Measurements from ENCODE around the gene NENF. TPM values are rescaled to one million over a fixed set of nuclear protein-coding genes. Genes with fewer than 3 reads are reported as not detected.

NENF gene
- total RNA-seq, 1 experiment from 2014 or later, result 72.4 TPM

DNA sequence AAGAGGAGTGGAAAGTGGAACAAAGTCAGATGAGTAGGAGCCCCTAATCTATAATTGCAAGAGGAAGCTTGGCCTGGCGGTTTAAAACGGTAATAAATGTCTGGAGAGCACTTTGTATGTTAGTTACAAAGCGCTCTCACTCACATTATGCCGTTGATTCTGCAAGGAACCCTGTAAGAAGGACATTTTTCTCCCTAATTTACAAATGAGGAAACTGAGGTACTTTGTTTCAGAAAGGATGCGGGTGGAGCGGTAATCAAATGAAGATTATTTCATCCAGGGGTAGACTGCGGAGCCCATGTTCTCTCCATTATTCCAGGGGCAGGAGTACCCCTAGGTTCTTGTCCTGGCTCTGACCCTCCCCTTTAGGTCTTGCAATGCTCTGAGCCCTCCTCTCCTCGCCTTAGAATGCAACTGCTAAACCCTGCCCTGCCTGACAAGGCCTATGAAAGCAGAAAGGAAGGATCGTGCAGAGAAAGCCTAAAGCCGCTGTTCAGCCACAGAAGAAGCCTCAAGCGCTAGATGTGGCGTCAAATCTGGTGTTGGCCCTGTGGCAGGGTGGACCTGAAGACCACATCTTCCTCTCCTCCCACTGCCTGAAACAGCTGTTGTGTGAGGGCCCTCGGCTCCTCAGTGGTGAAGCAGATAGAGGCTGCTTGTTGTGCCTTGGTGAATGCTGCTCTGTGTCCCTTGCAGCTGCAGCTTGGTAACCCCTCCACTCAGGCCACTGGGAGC, 17.4 kb upstream of the NENF start:
- DNase-seq (ENCODE audit: low read depth, low spot score) (no peak), ATAC-seq (no peak)
- ChIA-PET CTCF (no interaction called here), POLR2A (interaction anchor here (0.6 kb wide), 1 partner anchor 24 kb away, joined by 5 read pairs; no protein-coding TSS in a partner anchor)
- no TSS peak for BruUV-seq (replicated peaks)
- Histone ChIP-seq H3K4me3 (ENCODE audit: low read depth in 2 of 2, low read length in 2 of 2) (peak overlapping the region; percentile 67), H3K9me3 (ENCODE audit: control insufficient read depth, insufficient read depth, low read depth, low read length) (no peaks in the 10 kb centered on the region), H3K27ac (ENCODE audit: low read length) (peak overlapping the region; percentile 82), H3K36me3 (ENCODE audit: control insufficient read depth, insufficient read depth, low read length) (no peaks in the 10 kb centered on the region; the same call in 1 of the 2 replicates), H3K4me1 (ENCODE audit: control insufficient read depth, insufficient read depth, low read length) (peaks cover 12% of the 10 kb centered on the region), H3K27me3 (ENCODE audit: control insufficient read depth, insufficient read depth, low read length) (no peaks in the 10 kb centered on the region)
- intact Hi-C loops (cut with micrococcal nuclease; ENCODE audit: unreplicated experiment), result no loop called here
- in situ Hi-C loops (cut with HindIII; ENCODE audit: low pct_unique_long_range_greater_than_20kb, low sequenced_read_pairs), result no loop called here
- TF ChIP-seq REST (IDR thresholded peaks at IDR 0.05; ENCODE audit: insufficient read depth in 1 of 2, low read depth in 2 of 2, low read length in 1 of 2) (no peak), TCF7L2 (IDR thresholded peaks at IDR 0.05; ENCODE audit: low read depth, low read length) (no peak), SIN3A (IDR thresholded peaks at IDR 0.05; ENCODE audit: borderline replicate concordance, insufficient read depth, low read depth, low read length) (no peak), POLR2AphosphoS5 (IDR thresholded peaks at IDR 0.05; ENCODE audit: low read depth, low read length) (no peak)
- TF ChIP-seq, protein P1, sequence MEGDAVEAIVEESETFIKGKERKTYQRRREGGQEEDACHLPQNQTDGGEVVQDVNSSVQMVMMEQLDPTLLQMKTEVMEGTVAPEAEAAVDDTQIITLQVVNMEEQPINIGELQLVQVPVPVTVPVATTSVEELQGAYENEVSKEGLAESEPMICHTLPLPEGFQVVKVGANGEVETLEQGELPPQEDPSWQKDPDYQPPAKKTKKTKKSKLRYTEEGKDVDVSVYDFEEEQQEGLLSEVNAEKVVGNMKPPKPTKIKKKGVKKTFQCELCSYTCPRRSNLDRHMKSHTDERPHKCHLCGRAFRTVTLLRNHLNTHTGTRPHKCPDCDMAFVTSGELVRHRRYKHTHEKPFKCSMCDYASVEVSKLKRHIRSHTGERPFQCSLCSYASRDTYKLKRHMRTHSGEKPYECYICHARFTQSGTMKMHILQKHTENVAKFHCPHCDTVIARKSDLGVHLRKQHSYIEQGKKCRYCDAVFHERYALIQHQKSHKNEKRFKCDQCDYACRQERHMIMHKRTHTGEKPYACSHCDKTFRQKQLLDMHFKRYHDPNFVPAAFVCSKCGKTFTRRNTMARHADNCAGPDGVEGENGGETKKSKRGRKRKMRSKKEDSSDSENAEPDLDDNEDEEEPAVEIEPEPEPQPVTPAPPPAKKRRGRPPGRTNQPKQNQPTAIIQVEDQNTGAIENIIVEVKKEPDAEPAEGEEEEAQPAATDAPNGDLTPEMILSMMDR (IDR thresholded peaks at IDR 0.05), result no peak

GRCh38 chr1:212421165-212421564, 11.6 kb upstream of the NENF start:
- DNase-seq (ENCODE audit: low read depth, low spot score) (no peak), ATAC-seq (no peak)
- intact Hi-C loops (cut with micrococcal nuclease; ENCODE audit: unreplicated experiment), result no loop called here
- no peak for TF ChIP-seq TCF7L2 (IDR thresholded peaks at IDR 0.05; ENCODE audit: low read depth, low read length)
- TF ChIP-seq, protein P1 (IDR thresholded peaks at IDR 0.05), result no peak
- no peak for TF ChIP-seq POLR2AphosphoS5 (IDR thresholded peaks at IDR 0.05; ENCODE audit: low read depth, low read length)
- no peak for TF ChIP-seq REST (IDR thresholded peaks at IDR 0.05; ENCODE audit: insufficient read depth in 1 of 2, low read depth in 2 of 2, low read length in 1 of 2)
- TF ChIP-seq SIN3A (IDR thresholded peaks at IDR 0.05; ENCODE audit: borderline replicate concordance, insufficient read depth, low read depth, low read length), result no peak
- no peak overlapping the region for H3K27ac ChIP-seq (ENCODE audit: low read length)
- in situ Hi-C loops (cut with HindIII; ENCODE audit: low pct_unique_long_range_greater_than_20kb, low sequenced_read_pairs), result no loop called here
- H3K4me1 ChIP-seq (ENCODE audit: control insufficient read depth, insufficient read depth, low read length), result no peaks in the 10 kb centered on the region
- POLR2A ChIA-PET, result no interaction called here
- BruUV-seq (replicated peaks), result no TSS peak
- no peak overlapping the region for H3K4me3 ChIP-seq (ENCODE audit: low read depth in 2 of 2, low read length in 2 of 2)
- no peaks in the 10 kb centered on the region for H3K9me3 ChIP-seq (ENCODE audit: control insufficient read depth, insufficient read depth, low read depth, low read length)
- no peaks in the 10 kb centered on the region for H3K36me3 ChIP-seq (ENCODE audit: control insufficient read depth, insufficient read depth, low read length)
- CTCF ChIA-PET, result no interaction called here
- peaks cover 9% of the 10 kb centered on the region; the same call in 1 of the 2 replicates for H3K27me3 ChIP-seq (ENCODE audit: control insufficient read depth, insufficient read depth, low read length)
